ENCODE data around the gene HEPACAM. TPM values are rescaled to one million over a fixed set of nuclear protein-coding genes. Genes with fewer than 3 reads are reported as not detected.

Gene HEPACAM
- total RNA-seq, 1 experiment from 2014 or later, result not detected

DNA sequence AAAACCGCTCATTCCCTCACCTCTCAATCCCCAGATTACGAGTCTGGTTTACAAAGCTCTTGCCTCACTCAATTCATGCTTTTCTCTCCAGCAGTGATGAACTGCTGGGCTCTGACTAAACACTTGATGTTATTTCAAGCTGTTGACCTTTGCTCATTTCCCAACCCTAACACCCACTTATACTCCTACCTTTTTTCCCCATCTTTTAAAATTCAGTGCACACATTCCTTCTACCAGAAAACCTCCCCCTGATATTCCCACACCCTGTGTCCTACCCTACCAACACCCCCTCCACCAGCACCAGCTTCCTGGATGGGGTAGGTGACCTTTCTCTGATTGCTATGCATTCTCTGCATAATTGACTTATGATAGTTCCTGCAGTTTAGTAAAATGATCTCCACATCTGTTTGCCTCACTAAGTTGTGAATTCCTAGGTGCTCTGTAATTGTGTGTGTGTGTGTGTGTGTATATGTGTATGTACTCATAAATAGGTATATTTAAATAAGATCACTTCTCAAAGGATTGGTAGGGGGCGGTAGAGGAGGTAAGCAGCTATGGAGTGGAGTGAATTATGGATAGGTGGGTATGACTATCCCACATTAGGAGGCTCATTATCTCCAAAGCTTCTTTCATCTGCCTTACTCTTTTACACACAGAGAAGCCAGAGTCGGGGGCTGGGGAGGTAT is 842 bp downstream of the HEPACAM start:
- Histone ChIP-seq H3K4me3 (ENCODE audit: insufficient read depth, low read depth, low read length) (no peak overlapping the region), H3K27me3 (ENCODE audit: control insufficient read depth, insufficient read depth, low read length) (peaks cover 1% of the 10 kb centered on the region; the same call in 1 of the 2 replicates), H3K36me3 (replicated peaks; ENCODE audit: control insufficient read depth, insufficient read depth, low read length) (no peaks in the 10 kb centered on the region)
- DNase-seq, result no peak

GRCh38 chr11:124930799-124931198 is 5.0 kb downstream of the HEPACAM start:
- Histone ChIP-seq H3K27me3 (ENCODE audit: control insufficient read depth, insufficient read depth, low read length) (no peaks in the 10 kb centered on the region), H3K36me3 (replicated peaks; ENCODE audit: control insufficient read depth, insufficient read depth, low read length) (no peaks in the 10 kb centered on the region), H3K4me3 (ENCODE audit: insufficient read depth, low read depth, low read length) (no peak overlapping the region)
- DNase-seq, result no peak

GRCh38 chr11:124928942-124929665 is 6.7 kb downstream of the HEPACAM start:
- DNase-seq, result no peak
- Histone ChIP-seq H3K27me3 (ENCODE audit: control insufficient read depth, insufficient read depth, low read length) (0 out of 2 replicates have a peak, but pooled peaks cover 1% of the 10 kb centered on the region), H3K4me3 (ENCODE audit: insufficient read depth, low read depth, low read length) (no peak overlapping the region), H3K36me3 (replicated peaks; ENCODE audit: control insufficient read depth, insufficient read depth, low read length) (no peaks in the 10 kb centered on the region)

- peaks cover 44% of the 10 kb centered on the region for H3K27me3 ChIP-seq (ENCODE audit: control insufficient read depth, insufficient read depth, low read length)
- no peak for DNase-seq
Observed at GRCh38 chr11:124923296-124923695, 12.6 kb downstream of the HEPACAM start.

DNA sequence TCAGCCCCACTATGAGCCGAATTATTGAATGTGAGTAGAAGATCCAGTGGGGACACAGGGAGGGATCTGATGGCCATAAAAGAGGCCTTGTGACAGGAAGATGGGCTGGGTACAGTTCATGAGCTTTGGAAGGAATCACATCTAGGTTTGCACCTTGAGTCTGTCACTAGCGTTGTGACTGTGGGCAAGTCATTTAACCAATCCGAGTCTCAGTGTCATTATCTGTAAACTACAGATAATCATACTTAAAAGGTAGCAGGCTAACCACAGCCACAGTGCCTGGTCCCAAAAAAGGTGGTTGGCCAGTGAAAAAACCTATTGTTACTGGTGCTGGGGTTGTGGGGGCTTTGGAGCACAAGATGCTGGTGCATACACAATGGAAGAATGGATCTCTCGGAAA is 13.0 kb downstream of the HEPACAM start:
- peaks cover 45% of the 10 kb centered on the region for H3K27me3 ChIP-seq (ENCODE audit: control insufficient read depth, insufficient read depth, low read length)
- DNase-seq, result no peak
- H3K4me3 ChIP-seq (ENCODE audit: insufficient read depth, low read depth, low read length), result no peak overlapping the region
- H3K36me3 ChIP-seq (replicated peaks; ENCODE audit: control insufficient read depth, insufficient read depth, low read length), result no peaks in the 10 kb centered on the region

More at GRCh38 chr11:124923296-124923695, 12.6 kb downstream of the HEPACAM start:
- Histone ChIP-seq H3K4me3 (ENCODE audit: insufficient read depth, low read depth, low read length) (no peak overlapping the region), H3K36me3 (replicated peaks; ENCODE audit: control insufficient read depth, insufficient read depth, low read length) (no peaks in the 10 kb centered on the region)

- no peaks in the 10 kb centered on the region for H3K36me3 ChIP-seq (replicated peaks; ENCODE audit: control insufficient read depth, insufficient read depth, low read length)
- H3K27me3 ChIP-seq (ENCODE audit: control insufficient read depth, insufficient read depth, low read length), result peaks cover 45% of the 10 kb centered on the region
- peak overlapping the region; percentile 53 for H3K4me3 ChIP-seq (ENCODE audit: insufficient read depth, low read depth, low read length)
- peak; percentile 90 for DNase-seq
Observed at GRCh38 chr11:124920870-124921609, 14.8 kb downstream of the HEPACAM start.

DNA sequence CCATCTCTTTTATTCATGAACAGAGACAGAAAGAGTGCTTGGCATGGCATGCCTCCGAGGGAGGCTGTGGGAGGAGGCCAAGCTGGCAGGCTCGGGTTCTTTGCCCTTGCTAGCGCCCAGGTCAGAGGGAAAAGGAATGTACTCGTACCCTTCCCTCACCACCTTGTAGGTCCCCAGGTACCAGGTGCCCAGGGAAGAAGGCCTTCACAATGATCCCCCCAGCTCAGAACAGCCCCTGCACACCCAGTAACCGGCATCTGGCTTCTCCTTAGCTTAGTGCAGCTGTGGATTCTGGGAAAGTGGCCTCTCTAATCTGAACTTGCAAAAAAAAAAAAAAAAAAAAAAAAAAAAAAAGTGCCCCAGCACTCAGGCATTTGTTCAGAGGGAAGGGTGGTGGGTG is 15.5 kb downstream of the HEPACAM start:
- Histone ChIP-seq H3K4me3 (ENCODE audit: insufficient read depth, low read depth, low read length) (peak overlapping the region; percentile 53; the same call in 1 of the 2 replicates), H3K36me3 (replicated peaks; ENCODE audit: control insufficient read depth, insufficient read depth, low read length) (no peaks in the 10 kb centered on the region), H3K27me3 (ENCODE audit: control insufficient read depth, insufficient read depth, low read length) (peaks cover 45% of the 10 kb centered on the region)
- no peak for DNase-seq

DNA sequence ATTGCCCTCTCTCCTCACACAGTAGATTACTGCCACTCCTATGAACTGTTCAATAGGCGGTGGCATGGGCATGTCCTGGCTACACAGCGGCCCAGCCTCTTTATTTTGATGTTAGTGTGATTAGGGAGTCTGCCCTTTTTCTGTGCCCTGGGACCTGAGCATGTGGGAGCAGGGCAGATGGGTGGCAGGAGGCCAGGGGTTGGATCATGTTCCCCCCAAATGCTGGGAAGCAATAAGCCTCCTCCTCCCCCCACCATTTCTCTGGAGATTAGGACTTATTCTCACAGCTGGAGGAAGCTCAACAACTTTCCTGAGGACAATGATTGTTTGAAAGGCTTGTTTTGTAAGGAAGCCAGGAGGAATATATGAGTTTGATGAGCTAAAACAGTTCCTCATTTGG is 15.9 kb downstream of the HEPACAM start:
- Histone ChIP-seq H3K36me3 (replicated peaks; ENCODE audit: control insufficient read depth, insufficient read depth, low read length) (no peaks in the 10 kb centered on the region), H3K27me3 (ENCODE audit: control insufficient read depth, insufficient read depth, low read length) (peaks cover 44% of the 10 kb centered on the region), H3K4me3 (ENCODE audit: insufficient read depth, low read depth, low read length) (no peak overlapping the region)
- no peak for DNase-seq

DNA sequence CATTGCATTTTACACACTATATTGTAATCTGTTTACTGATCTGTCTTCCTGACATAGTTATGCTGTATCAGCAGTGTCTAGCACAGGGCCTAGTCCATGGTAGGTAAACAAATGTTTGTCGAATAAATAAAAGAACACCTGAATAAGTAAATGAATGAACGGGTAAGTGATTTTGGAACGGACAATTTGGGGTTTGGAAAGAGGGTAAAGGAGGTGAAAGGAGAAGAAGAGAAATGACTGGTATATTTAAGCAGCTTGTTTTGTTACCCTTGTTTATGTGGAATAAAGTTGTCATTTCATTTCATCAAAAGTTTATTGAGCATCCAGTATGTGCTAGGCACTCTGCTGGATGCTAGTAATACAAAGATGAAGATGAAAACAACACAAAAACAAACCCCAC is 16.9 kb downstream of the HEPACAM start, which contains the start of gene HEPN1:
Gene HEPN1 (plus strand): TSS at position 301 of the 400 bp plus-strand sequence.
- Histone ChIP-seq H3K27me3 (ENCODE audit: control insufficient read depth, insufficient read depth, low read length) (peaks cover 44% of the 10 kb centered on the region), H3K36me3 (replicated peaks; ENCODE audit: control insufficient read depth, insufficient read depth, low read length) (no peaks in the 10 kb centered on the region), H3K4me3 (ENCODE audit: insufficient read depth, low read depth, low read length) (no peak within 1 kb of the TSS)
- no peak for DNase-seq

- Histone ChIP-seq H3K36me3 (replicated peaks; ENCODE audit: control insufficient read depth, insufficient read depth, low read length) (no peaks in the 10 kb centered on the region), H3K4me3 (ENCODE audit: insufficient read depth, low read depth, low read length) (no peak overlapping the region), H3K27me3 (ENCODE audit: control insufficient read depth, insufficient read depth, low read length) (peaks cover 32% of the 10 kb centered on the region)
- no peak for DNase-seq
Observed at GRCh38 chr11:124917115-124917637, 18.7 kb downstream of the HEPACAM start.

DNA sequence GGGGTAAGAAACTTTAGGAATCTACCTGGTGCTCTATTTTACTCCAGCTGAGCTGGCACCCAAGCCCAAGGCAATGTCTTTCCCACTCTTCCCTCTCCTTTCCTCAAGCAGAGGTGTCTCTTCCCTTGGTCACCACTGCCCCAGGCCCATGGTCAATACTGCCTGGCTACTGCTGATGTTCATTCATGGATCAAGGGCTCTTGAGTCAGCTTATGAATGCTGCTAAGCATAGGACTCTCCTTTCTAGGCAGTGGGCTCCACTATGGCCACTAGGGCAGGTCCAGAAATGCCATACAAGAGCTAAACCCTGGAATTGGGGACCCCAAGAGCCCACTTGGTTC is 19.5 kb downstream of the HEPACAM start:
- H3K27me3 ChIP-seq (ENCODE audit: control insufficient read depth, insufficient read depth, low read length), result peaks cover 23% of the 10 kb centered on the region
- no peak overlapping the region for H3K4me3 ChIP-seq (ENCODE audit: insufficient read depth, low read depth, low read length)
- DNase-seq, result no peak
- H3K36me3 ChIP-seq (replicated peaks; ENCODE audit: control insufficient read depth, insufficient read depth, low read length), result no peaks in the 10 kb centered on the region

GRCh38 chr11:124915541-124916369 is 20.1 kb downstream of the HEPACAM start:
- Histone ChIP-seq H3K4me3 (ENCODE audit: insufficient read depth, low read depth, low read length) (no peak overlapping the region), H3K36me3 (replicated peaks; ENCODE audit: control insufficient read depth, insufficient read depth, low read length) (no peaks in the 10 kb centered on the region)
- no peak for DNase-seq

GRCh38 chr11:124902616-124903015 is 33.2 kb downstream of the HEPACAM start:
- Histone ChIP-seq H3K36me3 (replicated peaks; ENCODE audit: control insufficient read depth, insufficient read depth, low read length) (no peaks in the 10 kb centered on the region), H3K27me3 (ENCODE audit: control insufficient read depth, insufficient read depth, low read length) (no peaks in the 10 kb centered on the region), H3K4me3 (ENCODE audit: insufficient read depth, low read depth, low read length) (no peak overlapping the region)
- DNase-seq, result no peak

More at GRCh38 chr11:124915541-124916369, 20.1 kb downstream of the HEPACAM start:
- peaks cover 18% of the 10 kb centered on the region for H3K27me3 ChIP-seq (ENCODE audit: control insufficient read depth, insufficient read depth, low read length)

GRCh38 chr11:124900464-124900863 is 35.4 kb downstream of the HEPACAM start:
- no peak for DNase-seq
- Histone ChIP-seq H3K27me3 (ENCODE audit: control insufficient read depth, insufficient read depth, low read length) (no peaks in the 10 kb centered on the region), H3K36me3 (replicated peaks; ENCODE audit: control insufficient read depth, insufficient read depth, low read length) (no peaks in the 10 kb centered on the region), H3K4me3 (ENCODE audit: insufficient read depth, low read depth, low read length) (no peak overlapping the region)

Measured in H7 (cell line).